ENCODE data around the gene ZXDC.

The ZXDC gene

DNA sequence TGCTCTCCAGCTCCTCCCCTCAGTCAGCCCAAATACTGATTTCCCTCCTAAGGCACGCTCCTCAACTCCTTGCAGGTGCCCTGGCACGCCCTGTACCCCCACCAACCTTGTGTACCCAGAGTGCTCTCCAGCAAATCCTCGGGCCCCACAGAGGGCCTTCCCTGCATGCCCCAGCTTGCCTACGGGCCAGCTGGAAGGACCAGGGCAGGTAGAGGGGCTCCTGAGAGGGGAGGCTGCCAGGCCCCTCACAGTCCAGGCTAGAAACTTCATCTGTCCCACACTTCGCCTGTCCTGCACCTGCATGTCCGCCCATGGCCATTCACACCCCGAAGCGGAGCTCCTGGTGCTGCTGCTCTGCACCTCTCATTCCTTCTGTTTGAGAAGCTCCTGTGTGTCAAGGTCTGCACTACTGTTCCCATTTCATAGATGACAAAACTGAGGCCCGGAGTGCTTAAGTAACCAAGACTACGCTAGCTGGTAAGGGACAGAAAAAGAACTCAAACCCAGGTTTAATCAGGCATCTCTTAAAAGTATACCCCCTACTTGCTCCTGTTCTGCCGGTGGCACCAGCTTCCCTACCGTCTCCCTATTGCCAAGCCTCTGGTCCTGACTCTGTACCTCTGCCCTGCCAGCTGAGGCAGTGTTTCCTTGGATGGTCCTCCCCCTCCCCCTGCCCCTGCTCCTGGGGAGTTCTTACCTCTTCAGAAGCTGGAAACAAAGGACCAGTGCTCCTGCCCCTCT is 35.6 kb downstream of the ZXDC start:
- no peak for DNase-seq (ENCODE audit: extremely low read depth in 1 of 2, low read depth in 1 of 2)

GRCh38 chr3:126439346-126439967 is 36.2 kb downstream of the ZXDC start:
- no peak for DNase-seq (ENCODE audit: extremely low read depth in 1 of 2, low read depth in 1 of 2)

DNA sequence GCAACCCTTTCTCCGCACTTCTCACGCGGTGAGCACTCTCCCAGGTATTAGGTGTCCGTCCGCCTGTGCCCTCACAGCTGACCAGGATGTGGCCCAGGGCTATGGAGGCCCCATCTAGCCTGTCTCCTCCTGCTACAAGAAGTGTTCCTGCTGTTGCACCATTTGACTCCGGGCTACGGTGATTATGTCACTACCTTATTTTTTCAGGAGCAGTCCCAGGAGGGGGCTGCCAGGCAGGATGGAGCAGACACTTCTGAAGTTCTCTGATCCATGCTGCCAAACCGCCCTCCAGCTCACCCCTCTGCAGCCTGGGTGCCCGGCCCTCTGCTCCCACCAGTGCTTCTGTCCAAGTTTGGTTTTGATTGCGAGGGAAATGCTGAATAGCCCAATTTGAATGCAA is 36.9 kb downstream of the ZXDC start:
- DNase-seq (ENCODE audit: extremely low read depth in 1 of 2, low read depth in 1 of 2), result no peak

DNA sequence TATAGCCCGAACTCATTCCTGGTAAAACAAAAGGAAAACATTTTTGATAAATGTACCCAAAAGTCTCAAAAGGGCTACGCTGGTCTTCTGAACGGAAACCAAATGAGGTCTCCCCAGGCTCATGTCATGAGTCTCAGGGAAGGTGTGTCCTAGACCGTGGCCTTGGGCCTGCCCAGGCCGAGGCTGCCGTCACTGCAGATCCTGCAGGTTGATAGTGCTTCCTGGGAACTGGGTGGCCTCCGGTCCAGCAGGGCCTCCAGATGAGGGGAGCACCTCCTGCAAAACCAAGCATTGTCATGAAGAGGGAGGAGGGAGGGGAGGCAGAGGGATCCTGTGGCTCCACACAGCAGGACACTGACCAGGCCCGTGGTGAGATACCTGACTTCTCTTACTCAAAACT is 37.5 kb downstream of the ZXDC start:
- no peak for DNase-seq (ENCODE audit: extremely low read depth in 1 of 2, low read depth in 1 of 2)

- DNase-seq (ENCODE audit: extremely low read depth in 1 of 2, low read depth in 1 of 2), result no peak
These were observed 38.6 kb downstream of the ZXDC start for GRCh38 chr3:126436826-126437717.

DNA sequence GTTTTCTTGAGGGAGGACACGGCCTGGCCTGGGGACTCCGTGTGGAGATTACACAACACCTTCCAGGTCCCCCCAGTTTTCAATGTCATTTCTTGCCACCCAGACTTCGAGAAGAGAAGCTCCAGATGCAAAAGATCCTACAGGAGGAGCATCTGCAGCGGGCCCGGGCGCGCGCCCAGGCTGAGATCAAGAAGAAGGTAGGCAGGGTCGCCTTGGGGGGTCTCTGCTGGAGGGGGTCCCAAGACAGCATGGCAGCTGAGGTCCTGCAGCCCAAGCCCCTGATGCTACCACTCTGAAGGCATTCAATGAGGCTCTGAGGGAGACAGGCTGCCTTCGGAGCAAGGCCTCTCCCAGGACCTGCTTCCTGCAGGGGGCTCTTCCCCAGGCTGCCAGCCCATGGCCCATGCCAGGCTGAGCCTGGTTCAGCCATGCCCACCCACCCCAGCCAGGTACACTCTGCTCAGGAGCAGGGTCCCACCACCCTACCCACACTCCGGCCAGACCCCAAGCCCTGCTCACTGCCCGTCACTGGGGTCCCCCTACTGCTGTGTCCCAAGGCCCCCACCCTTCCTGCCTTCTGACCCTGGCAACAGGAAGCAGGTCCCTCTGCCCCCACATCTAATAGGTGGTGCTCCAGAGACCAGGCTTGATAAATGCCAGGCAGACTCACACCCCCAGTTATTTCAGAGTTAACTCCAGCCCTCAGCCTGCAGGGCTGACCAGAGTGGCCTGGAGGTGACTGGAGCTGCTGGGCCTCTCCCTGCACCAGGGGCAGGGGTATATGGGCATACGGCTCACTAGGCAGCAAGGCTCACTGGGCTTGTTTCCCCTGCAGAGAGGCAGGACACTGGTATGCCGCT is 40.0 kb downstream of the ZXDC start:
- DNase-seq (ENCODE audit: extremely low read depth in 1 of 2, low read depth in 1 of 2), result no peak

DNA sequence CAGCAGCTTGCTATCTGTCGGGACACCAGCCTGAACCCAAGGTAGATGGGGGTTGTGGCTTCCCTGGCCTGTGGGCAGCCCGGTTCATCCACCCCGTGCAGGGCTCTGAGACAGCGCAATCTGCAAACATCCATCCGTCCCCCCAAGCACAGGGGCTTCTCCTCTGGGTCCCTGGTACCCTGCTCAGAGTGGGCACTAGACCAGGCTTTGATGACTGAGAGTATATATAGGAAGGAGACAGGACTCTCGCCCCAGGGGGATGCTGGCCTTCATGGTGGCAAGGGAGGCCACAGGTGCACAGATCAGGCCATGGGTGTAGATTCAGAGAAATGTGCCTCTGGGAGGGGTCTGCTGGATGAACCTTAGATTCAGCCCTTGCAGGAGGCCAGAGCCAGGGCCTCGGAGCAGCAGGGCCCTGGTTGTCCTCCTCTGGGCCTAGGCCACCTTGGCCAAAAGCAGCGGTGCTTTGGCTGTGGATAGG is 40.7 kb downstream of the ZXDC start:
- DNase-seq (ENCODE audit: extremely low read depth in 1 of 2, low read depth in 1 of 2), result no peak

DNA sequence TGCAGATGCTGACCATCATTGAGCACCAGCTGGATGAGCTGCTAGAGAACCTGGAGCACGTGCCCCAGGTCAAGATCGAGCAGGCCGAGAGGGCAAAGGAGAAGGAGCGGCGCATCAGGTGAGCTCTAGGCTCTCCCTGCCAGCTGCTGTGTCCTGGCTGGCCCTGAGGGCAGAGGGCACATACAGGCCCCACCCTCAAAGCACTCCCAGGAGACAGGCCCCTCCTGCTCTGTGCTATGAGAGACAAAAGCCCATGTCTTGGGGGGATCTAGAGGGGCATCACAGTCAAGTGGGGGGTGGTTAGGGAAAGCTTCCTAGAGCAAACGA is 41.5 kb downstream of the ZXDC start:
- DNase-seq (ENCODE audit: extremely low read depth in 1 of 2, low read depth in 1 of 2), result no peak

DNA sequence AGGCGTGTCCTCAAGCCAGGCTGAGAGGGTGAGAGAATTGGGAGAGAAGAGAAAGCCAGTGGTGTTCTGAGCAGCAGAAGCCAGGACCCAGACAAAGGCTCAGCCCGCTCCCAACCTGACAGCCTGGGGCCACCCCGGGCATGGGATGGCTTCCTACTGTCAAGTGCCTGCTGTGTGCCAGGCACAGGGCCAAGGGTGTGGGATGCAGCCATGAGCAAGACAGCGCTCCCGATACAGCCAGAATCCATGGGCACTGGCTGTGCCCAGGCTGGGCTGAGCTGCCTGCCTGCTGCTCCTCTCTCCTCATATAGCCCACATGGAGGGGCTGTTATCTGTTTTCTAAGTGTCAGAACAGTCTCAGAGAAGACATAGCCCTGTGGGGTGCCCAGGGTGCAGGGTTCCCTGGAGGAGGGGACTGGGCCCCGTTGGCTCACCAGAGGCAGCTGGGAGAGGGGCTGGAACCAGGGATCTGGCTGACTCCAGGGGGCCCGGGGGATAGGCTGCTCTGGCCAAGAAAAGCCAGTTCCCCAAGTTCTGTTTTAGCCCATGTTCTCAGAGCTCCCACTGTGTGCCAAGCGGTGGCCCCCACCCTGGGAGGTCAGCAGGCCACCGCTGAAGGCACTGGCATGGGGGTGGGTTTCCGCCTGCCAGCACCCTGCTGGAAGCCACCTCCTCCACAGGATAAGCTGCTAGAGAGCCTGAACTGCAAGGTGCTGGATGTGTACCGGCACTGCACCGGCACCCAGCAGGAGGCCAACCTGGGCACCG is 42.0 kb downstream of the ZXDC start:
- no peak for DNase-seq (ENCODE audit: extremely low read depth in 1 of 2, low read depth in 1 of 2)

- DNase-seq (ENCODE audit: extremely low read depth in 1 of 2, low read depth in 1 of 2), result no peak
These were observed 42.6 kb downstream of the ZXDC start for GRCh38 chr3:126433105-126433430.

DNA sequence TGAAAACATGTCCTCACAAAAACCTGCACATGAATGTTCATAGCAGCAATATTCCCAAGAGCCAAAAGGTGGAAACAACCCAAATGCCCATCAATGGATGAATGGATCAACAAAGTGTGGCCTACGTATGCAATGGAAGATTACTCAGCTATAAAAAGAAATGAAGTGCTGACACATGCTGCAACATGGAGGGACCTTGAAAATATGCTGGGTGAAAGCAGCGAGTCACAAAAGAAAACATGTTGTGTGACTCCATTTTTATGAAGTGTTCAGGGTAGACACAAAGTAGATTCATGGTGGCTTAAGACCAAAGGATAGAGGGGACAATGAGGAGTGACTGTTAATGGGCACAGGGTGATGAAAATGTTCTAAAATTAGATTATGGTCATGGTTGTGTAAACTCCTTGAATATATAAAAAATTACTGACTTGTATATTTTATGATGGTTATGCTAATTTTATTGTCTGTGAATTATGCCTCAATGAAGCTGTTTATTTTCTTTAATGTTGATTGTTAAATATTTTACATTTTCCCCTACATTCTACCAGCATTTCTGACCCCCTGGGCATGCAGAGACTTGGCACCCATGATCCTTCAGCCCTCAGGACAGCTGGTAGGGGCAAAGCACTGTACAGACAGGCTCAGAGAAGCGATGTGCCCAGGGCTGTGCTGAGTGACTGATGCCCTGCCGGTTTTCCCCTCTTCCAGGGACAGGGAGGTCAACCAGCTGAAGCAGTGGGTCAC is 43.2 kb downstream of the ZXDC start:
- DNase-seq (ENCODE audit: extremely low read depth in 1 of 2, low read depth in 1 of 2), result no peak

- no peak for DNase-seq (ENCODE audit: extremely low read depth in 1 of 2, low read depth in 1 of 2)
These were observed 44.6 kb downstream of the ZXDC start for GRCh38 chr3:126431103-126431534.

GRCh38 chr3:126424751-126425150 is 50.9 kb downstream of the ZXDC start:
- DNase-seq (ENCODE audit: extremely low read depth in 1 of 2, low read depth in 1 of 2), result no peak

GRCh38 chr3:126424039-126424717 is 51.5 kb downstream of the ZXDC start:
- no peak for DNase-seq (ENCODE audit: extremely low read depth in 1 of 2, low read depth in 1 of 2)

- no peak for DNase-seq (ENCODE audit: extremely low read depth in 1 of 2, low read depth in 1 of 2)
These were observed 52.3 kb downstream of the ZXDC start for GRCh38 chr3:126423191-126424038.

GRCh38 chr3:126422571-126423091 is 53.1 kb downstream of the ZXDC start:
- DNase-seq (ENCODE audit: extremely low read depth in 1 of 2, low read depth in 1 of 2), result no peak

DNA sequence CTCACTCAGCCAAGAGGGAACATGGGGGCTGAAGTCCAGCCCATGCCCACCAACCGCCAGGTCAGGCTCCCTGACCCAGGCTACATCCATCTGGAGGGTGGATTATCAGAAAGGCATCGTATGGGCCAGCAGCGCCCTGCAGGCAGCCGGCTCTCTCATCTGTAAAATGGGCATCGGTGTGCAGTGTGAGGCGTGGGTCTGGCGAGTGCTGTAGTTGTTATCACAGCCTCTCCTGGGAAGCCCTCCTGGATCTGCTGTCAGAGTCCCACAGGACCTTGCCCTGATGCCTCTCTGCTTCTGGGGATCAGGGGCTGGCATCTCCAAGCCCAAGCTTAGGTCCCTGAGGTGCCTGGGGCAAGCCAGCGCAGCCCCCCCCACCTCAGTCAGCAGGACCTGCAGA is 53.6 kb downstream of the ZXDC start:
- no peak for DNase-seq (ENCODE audit: extremely low read depth in 1 of 2, low read depth in 1 of 2)

All from activated CD8-positive, alpha-beta memory T cell treated with anti-CD3 and anti-CD28 coated beads for 1 hour (primary cell).